ENCODE data around the gene DGKZ.

The DGKZ gene

DNA sequence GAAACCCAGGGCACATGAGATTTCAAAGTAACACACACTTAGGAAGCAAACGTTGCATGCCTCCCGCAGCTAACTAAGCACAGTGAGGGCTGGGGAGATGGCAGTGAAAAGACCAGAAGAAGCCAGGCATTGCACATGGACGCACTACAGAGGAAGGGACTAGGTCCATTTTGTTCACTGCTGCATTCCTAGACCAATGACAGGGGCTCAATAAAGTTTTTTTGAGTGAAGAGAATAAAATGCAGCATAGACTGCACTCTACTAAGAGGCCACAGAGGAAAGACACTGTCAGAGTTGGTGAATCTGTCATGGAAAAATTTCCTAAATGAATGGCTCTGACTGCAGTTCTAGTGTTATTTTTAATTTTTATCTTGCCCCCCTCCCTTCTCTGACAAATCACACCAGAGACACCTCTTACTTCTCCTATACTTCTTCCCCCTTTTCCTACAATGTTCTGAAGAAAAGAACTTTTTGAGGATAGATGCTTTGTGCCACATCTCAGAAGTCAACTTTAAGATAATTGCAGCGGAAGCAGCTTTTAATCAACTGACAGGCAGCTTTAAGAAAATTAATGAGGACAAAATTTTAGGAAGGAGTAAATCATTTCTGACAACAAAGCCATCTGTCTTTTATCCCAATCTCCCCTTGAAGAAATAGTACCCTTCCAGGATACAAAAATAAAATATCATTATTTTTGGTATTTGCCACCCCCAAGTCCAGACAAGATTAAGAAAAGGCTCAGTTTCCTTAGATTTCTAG, 79.1 kb downstream of the DGKZ start:
- peaks cover 4% of the 10 kb centered on the region for H3K27me3 Mint-ChIP-seq (ENCODE audit: low read depth, poor library complexity)
- TF ChIP-seq, protein P1, sequence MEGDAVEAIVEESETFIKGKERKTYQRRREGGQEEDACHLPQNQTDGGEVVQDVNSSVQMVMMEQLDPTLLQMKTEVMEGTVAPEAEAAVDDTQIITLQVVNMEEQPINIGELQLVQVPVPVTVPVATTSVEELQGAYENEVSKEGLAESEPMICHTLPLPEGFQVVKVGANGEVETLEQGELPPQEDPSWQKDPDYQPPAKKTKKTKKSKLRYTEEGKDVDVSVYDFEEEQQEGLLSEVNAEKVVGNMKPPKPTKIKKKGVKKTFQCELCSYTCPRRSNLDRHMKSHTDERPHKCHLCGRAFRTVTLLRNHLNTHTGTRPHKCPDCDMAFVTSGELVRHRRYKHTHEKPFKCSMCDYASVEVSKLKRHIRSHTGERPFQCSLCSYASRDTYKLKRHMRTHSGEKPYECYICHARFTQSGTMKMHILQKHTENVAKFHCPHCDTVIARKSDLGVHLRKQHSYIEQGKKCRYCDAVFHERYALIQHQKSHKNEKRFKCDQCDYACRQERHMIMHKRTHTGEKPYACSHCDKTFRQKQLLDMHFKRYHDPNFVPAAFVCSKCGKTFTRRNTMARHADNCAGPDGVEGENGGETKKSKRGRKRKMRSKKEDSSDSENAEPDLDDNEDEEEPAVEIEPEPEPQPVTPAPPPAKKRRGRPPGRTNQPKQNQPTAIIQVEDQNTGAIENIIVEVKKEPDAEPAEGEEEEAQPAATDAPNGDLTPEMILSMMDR (IDR thresholded peaks at IDR 0.05), result no peak
- H3K9me3 Mint-ChIP-seq, result no peaks in the 10 kb centered on the region
- H3K36me3 Mint-ChIP-seq (ENCODE audit: low read depth), result peaks cover 44% of the 10 kb centered on the region
- DNase-seq, result no peak
- peak overlapping the region; percentile 68 for H3K27ac Mint-ChIP-seq
- H3K4me1 Mint-ChIP-seq, result peaks cover 5% of the 10 kb centered on the region
- H3K4me3 Mint-ChIP-seq, result no peak overlapping the region

DNA sequence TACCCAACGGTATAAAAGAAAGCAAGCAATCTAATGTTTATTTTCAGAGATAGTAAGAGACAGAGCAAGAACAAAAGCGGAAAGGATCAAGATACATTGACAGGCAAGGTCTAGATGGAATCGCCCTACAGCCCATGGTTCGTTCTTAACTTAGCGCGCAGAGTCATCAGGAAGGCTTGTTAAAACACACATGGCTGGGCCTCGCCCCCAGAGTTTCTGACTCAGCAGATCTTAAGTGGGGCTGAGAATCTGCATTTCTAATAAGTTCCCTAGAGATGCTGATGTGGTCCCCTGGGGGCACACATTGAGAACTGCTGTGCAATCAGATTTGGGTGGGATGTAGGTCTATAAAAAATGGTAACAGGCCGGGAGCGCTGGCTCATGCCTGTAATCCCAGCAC, 80.1 kb downstream of the DGKZ start:
- no peaks in the 10 kb centered on the region for H3K9me3 Mint-ChIP-seq
- DNase-seq, result no peak
- TF ChIP-seq, protein P1 (IDR thresholded peaks at IDR 0.05), result no peak
- H3K27ac Mint-ChIP-seq, result no peak overlapping the region
- H3K36me3 Mint-ChIP-seq (ENCODE audit: low read depth), result peaks cover 46% of the 10 kb centered on the region
- peaks cover 4% of the 10 kb centered on the region for H3K27me3 Mint-ChIP-seq (ENCODE audit: low read depth, poor library complexity)
- no peak overlapping the region for H3K4me3 Mint-ChIP-seq
- peaks cover 5% of the 10 kb centered on the region for H3K4me1 Mint-ChIP-seq

DNA sequence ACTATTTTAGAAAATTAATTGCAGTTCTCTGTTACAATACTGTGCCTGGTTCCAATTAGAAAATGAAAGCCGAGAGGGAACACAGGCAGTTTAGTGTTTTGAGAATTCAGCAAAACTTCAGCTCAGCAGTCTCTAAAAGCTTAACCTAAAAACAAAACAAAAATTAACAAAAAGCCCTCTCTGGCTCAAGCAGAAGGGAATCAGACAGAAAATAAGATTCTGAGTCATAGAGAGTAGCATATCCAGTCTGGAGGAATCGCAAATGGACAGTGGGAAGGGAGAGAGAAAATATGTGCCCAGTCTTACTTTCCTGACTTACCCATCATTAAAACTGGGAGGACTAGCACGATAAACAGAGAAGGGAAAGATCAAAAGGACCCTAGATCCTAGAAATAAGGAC, 82.5 kb downstream of the DGKZ start:
- Mint-ChIP-seq H3K9me3 (no peaks in the 10 kb centered on the region), H3K27me3 (ENCODE audit: low read depth, poor library complexity) (peaks cover 4% of the 10 kb centered on the region), H3K4me3 (no peak overlapping the region), H3K4me1 (no peaks in the 10 kb centered on the region), H3K27ac (no peak overlapping the region), H3K36me3 (ENCODE audit: low read depth) (peaks cover 50% of the 10 kb centered on the region)
- TF ChIP-seq, protein P1 (IDR thresholded peaks at IDR 0.05), result no peak
- no peak for DNase-seq

Data from nephron progenitor cell (in vitro differentiated cells).